ENCODE measurements around the gene DMAC1. TPM values are rescaled to one million over a fixed set of nuclear protein-coding genes. Genes with fewer than 3 reads are reported as not detected.
A peak's percentile ranks its signal among the peaks of the same experiment; 100 is the strongest.

Gene DMAC1, protein sequence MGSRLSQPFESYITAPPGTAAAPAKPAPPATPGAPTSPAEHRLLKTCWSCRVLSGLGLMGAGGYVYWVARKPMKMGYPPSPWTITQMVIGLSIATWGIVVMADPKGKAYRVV
- total RNA-seq, result 10 to 100 TPM; 12.8 to 18.8 (median 15.3) TPM

DNA sequence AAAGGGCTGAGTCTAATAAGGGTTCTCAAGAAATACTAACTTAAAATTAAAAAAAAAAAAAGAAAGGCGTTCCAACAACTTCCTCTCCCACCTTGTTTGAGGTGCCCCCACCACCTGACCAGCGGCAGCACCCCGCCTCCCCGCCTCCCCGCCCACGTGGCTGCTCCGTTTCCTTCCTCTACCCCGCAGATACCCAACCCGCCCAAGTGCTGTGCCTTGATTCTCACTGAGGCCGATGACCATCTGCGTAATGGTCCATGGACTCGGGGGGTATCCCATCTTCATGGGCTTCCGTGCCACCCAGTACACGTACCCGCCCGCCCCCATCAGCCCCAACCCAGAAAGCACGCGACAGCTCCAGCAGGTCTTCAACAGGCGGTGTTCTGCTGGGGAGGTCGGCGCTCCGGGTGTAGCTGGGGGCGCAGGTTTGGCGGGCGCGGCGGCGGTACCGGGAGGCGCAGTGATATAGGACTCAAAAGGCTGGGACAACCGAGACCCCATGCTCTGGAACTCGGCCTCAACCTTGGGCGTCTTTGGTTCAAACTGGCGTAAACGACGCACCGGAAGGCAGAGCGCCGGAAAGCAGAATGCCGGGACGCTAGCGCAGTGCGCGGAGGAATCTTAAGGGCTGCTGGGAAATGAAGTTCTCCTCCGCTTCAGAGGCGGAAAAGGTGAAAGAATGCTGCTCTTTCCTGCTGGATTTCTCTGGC lies at the start of gene DMAC1:
DMAC1 (minus strand) TSS at position 545 of the 710 bp plus-strand sequence; CDS start at position 501, 44 bp downstream.
- Histone ChIP-seq H3K9me3 (no peaks in the 10 kb centered on the region), H3K4me1 (peaks cover 0 to 15% (median 4%) of the 10 kb centered on the region in 3 donors), H3K27ac (peak within 1 kb of the TSS; percentile 54 to 93 (median 84)), H3K27me3 (no peaks in the 10 kb centered on the region), H3K4me3 (peak within 1 kb of the TSS; percentile 70 to 89), H3K36me3 (peaks cover 0 to 29% of the 10 kb centered on the region in 2 donors)
- TF ChIP-seq POLR2A (IDR thresholded peaks at IDR 0.05) (peak in 1 of 2 donors; percentile 25), POLR2AphosphoS5 (IDR thresholded peaks at IDR 0.05) (peak; percentile 66)
- TF ChIP-seq, protein P1, sequence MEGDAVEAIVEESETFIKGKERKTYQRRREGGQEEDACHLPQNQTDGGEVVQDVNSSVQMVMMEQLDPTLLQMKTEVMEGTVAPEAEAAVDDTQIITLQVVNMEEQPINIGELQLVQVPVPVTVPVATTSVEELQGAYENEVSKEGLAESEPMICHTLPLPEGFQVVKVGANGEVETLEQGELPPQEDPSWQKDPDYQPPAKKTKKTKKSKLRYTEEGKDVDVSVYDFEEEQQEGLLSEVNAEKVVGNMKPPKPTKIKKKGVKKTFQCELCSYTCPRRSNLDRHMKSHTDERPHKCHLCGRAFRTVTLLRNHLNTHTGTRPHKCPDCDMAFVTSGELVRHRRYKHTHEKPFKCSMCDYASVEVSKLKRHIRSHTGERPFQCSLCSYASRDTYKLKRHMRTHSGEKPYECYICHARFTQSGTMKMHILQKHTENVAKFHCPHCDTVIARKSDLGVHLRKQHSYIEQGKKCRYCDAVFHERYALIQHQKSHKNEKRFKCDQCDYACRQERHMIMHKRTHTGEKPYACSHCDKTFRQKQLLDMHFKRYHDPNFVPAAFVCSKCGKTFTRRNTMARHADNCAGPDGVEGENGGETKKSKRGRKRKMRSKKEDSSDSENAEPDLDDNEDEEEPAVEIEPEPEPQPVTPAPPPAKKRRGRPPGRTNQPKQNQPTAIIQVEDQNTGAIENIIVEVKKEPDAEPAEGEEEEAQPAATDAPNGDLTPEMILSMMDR (IDR thresholded peaks at IDR 0.05), result no peak
- peak; percentile 97 for ATAC-seq
- WGBS, 2 donors (ENCODE audit: low coverage in 1 of 2), result 0 to 2% methylated on average over 10 to 12 of the region's 46 CpGs

DNA sequence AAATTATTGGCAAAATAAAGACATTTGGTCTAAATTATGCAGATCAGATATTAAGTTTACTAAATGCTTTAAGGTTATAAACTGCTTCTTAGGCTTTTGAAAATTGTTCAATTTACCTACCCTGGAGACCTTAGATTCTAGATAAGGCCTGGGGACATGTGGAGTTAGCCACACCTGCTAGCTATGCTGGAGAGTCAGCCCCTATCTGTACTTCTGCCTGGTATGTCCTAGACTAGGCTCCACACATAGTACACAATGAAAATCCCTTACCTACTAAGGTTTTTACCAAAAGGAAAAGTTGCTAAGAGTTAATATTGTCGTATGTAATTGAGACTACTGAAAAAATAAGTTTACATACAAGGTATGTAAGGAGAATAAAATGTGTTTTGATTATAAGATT lies 49.8 kb upstream of the DMAC1 start:
- no peaks in the 10 kb centered on the region for H3K4me1 ChIP-seq
- H3K27me3 ChIP-seq, result no peaks in the 10 kb centered on the region
- WGBS, 2 donors (ENCODE audit: low coverage in 1 of 2), result 67 to 78% methylated on average over 1 of the region's 1 CpG
- no peaks in the 10 kb centered on the region for H3K36me3 ChIP-seq
- no peak overlapping the region for H3K27ac ChIP-seq
- ATAC-seq, result no peak
- TF ChIP-seq POLR2AphosphoS5 (IDR thresholded peaks at IDR 0.05), result no peak
- no peak for TF ChIP-seq EP300 (IDR thresholded peaks at IDR 0.05)
- TF ChIP-seq, protein P1 (IDR thresholded peaks at IDR 0.05), result no peak
- no peak for TF ChIP-seq POLR2A (IDR thresholded peaks at IDR 0.05)
- no peaks in the 10 kb centered on the region for H3K9me3 ChIP-seq
- no peak overlapping the region for H3K4me3 ChIP-seq

DNA sequence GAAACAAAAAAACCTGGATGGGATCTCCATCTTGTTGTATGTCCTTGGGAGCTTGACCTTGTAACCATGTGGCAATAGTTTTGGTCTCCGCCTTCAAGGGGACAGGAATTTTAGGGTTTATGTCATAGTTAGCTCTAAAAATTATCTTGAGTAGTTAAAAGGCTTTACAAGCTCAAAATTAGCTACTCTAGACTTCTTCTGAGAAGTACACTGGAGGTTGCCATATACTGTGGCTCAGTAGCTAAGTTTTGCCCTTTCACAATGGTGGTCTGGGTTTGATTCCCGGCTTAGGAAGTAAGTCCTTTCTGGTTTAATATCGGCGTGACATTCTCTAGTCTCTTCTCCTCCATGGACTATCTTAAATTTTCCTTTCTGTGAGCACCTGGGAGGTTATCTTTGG lies 48.9 kb upstream of the DMAC1 start:
- Histone ChIP-seq H3K9me3 (no peaks in the 10 kb centered on the region), H3K4me1 (no peaks in the 10 kb centered on the region), H3K4me3 (no peak overlapping the region), H3K27ac (no peak overlapping the region), H3K27me3 (no peaks in the 10 kb centered on the region), H3K36me3 (no peaks in the 10 kb centered on the region)
- no peak for ATAC-seq
- TF ChIP-seq POLR2A (IDR thresholded peaks at IDR 0.05), result no peak
- TF ChIP-seq POLR2AphosphoS5 (IDR thresholded peaks at IDR 0.05), result no peak
- TF ChIP-seq EP300 (IDR thresholded peaks at IDR 0.05), result no peak
- TF ChIP-seq, protein P1 (IDR thresholded peaks at IDR 0.05), result no peak
- 96 to 97% methylated on average over 4 of the region's 4 CpGs for WGBS, 2 donors (ENCODE audit: low coverage in 1 of 2)

DNA sequence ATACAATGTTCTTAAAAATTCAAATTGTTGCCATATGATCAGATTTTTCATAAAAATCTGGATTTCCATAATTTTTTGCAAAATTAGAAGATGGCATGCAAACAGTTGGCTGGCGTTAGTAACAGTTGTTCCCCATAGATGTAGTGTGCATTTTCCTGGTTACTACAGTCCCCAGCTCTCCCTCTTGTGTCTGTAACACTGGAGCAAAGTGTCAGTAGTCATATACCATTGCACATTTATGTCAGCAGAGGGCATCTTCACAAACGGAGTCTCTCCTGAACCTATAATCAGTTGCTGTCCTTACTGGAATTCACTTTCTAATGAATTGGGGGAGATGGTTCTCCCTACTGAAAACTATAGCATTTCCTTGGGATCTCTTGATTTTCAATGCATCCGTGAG lies 44.7 kb upstream of the DMAC1 start:
- no peak for ATAC-seq
- H3K4me3 ChIP-seq, result no peak overlapping the region
- WGBS, 2 donors (ENCODE audit: low coverage in 1 of 2), result 51 to 52% methylated on average over 3 of the region's 3 CpGs

More for the DNA sequence above, 44.7 kb upstream of the DMAC1 start:
- H3K27ac ChIP-seq, result no peak overlapping the region
- no peaks in the 10 kb centered on the region for H3K36me3 ChIP-seq
- TF ChIP-seq, protein P1 (IDR thresholded peaks at IDR 0.05), result no peak
- TF ChIP-seq POLR2AphosphoS5 (IDR thresholded peaks at IDR 0.05) (no peak), EP300 (IDR thresholded peaks at IDR 0.05) (no peak), POLR2A (IDR thresholded peaks at IDR 0.05) (no peak)
- no peaks in the 10 kb centered on the region for H3K4me1 ChIP-seq
- no peaks in the 10 kb centered on the region for H3K9me3 ChIP-seq
- no peaks in the 10 kb centered on the region for H3K27me3 ChIP-seq

Measured in gastroesophageal sphincter (tissue), 4 donors.